SK-N-MC (cell line): ENCODE measurements around the gene STX17.
"Not testable (repeated sequence)": the region's sequence is repeated elsewhere in the genome, so short reads cannot be mapped to it uniquely, and the experiment has no call there.

Source experiments
- DNase-seq: peaks from one replicate; pipeline ENCODE4 v3.0.0-alpha.2; 2011; ENCODE audit warnings: low read depth, low spot score
- H3K27ac ChIP-seq: fragments of 200-600 bp; sonication (generic); 2 replicates; pipeline ENCODE4 v1.5.1; 2016; ENCODE audit warnings: mixed run types
- H3K36me3 ChIP-seq: fragments of 200-600 bp; sonication (generic); 2 replicates; pipeline ENCODE4 v1.6.1; 2017; ENCODE audit warnings: antibody characterized with exemption, low read length, mixed read lengths; ENCODE audit not compliant: insufficient read depth
- H3K4me3 ChIP-seq: fragments of 200-600 bp; sonication (generic); 2 replicates; pipeline ENCODE4 v1.5.1; 2016
- H3K9ac ChIP-seq: fragments of 200-600 bp; sonication (generic); 2 replicates; pipeline ENCODE4 v1.8.0; 2017; ENCODE audit warnings: mixed run types, mixed read lengths; ENCODE audit not compliant: insufficient read length
- H3K9me3 ChIP-seq: fragments of 200-600 bp; sonication (generic); 2 replicates; pipeline ENCODE4 v1.6.1; 2017; ENCODE audit warnings: low read depth, mild to moderate bottlenecking, antibody characterized with exemption, low read length, moderate library complexity, mixed read lengths
- EZH2 ChIP-seq: fragments of 200-600 bp; sonication (generic); IDR thresholded peaks from one replicate; pipeline ENCODE4 v1.6.1; 2017; ENCODE audit warnings: antibody characterized with exemption
- FOXP2 ChIP-seq: optimal IDR thresholded peaks from 2 replicates; pipeline ENCODE3; 2011; ENCODE audit warnings: mild to moderate bottlenecking, moderate library complexity; ENCODE audit not compliant: insufficient read depth; ENCODE audit errors: extremely low read length, control extremely low read depth
- POLR2AphosphoS5 ChIP-seq: IDR thresholded peaks from 2 replicates; pipeline ENCODE4 v1.6.1; 2012; ENCODE audit warnings: mild to moderate bottlenecking, low read depth, low read length, borderline replicate concordance

The STX17 gene

DNA sequence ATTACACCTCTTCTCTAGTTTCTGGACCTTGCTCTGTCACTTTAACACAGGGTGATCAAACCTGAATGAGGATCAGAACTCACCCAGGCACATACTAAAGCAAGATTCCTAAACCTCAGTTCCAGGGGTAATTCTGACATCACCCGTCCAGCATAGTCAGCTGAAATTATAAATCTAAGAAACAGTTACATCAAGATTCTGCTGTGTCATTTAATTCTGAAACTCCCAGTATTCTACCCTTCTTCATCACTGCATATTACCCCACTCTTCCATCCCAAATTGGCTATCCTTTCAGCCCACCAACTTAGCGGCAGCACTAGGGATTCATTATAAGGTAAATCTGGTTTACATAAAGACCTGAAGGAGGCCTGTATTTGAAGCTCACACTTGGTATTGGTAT lies 64.0 kb downstream of the STX17 start:
- DNase-seq = no peak
- no peak for TF ChIP-seq POLR2AphosphoS5
- TF ChIP-seq FOXP2 = no peak
- no peak for TF ChIP-seq EZH2
- no peaks in the 10 kb centered on the region for H3K9me3 ChIP-seq
- H3K4me3 ChIP-seq = no peak overlapping the region
- no peak overlapping the region for H3K9ac ChIP-seq
- no peak overlapping the region for H3K27ac ChIP-seq
- H3K36me3 ChIP-seq = no peaks in the 10 kb centered on the region; the same call in 1 of the 2 replicates

DNA sequence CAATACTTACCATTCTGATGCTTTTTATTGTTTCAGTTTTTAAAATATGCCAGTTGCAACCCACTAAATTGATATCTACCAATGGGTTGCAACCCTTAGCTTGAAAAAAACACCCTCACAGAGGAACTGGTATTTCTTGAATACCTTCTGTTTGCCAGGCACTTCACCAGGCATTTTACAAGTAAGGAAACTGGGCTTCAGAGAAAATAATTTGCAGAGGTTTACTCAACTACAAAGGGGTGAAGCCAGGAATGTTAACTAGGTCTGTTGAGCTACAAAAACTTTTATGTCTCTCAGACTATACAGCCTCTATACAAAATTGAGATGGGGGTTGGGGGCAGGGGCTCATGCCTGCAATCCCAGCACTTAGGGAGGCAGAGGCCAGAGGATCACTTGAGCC lies 65.0 kb downstream of the STX17 start:
- H3K9ac ChIP-seq = no peak overlapping the region
- no peak overlapping the region for H3K27ac ChIP-seq
- TF ChIP-seq POLR2AphosphoS5 (no peak), FOXP2 (no peak), EZH2 (no peak)
- DNase-seq = no peak
- H3K36me3 ChIP-seq = no peaks in the 10 kb centered on the region; the same call in 1 of the 2 replicates
- no peak overlapping the region for H3K4me3 ChIP-seq
- H3K9me3 ChIP-seq = no peaks in the 10 kb centered on the region

DNA sequence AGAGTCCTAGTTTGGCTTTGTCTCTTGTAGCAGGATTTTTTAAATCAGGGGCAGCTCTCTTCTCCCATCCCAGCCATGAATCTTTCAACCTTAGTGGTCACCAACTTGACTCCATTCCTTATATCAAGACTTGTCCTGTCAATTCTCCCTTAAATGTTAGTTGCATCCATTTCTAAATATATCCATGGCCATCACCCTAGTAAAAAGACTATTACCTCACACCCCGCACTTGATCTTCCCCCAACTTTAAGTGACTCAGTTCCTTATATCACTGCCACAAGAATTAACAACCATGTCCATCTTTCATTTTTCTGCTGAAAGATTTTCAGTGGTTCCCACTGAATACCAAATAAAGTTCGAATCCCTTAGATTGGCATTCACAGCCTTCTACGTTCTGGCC lies 67.0 kb downstream of the STX17 start:
- Histone ChIP-seq H3K36me3 (no peaks in the 10 kb centered on the region; the same call in 1 of the 2 replicates), H3K9me3 (no peaks in the 10 kb centered on the region), H3K9ac (no peak overlapping the region), H3K4me3 (no peak overlapping the region), H3K27ac (no peak overlapping the region)
- DNase-seq = no peak
- TF ChIP-seq POLR2AphosphoS5 (no peak), EZH2 (no peak)

DNA sequence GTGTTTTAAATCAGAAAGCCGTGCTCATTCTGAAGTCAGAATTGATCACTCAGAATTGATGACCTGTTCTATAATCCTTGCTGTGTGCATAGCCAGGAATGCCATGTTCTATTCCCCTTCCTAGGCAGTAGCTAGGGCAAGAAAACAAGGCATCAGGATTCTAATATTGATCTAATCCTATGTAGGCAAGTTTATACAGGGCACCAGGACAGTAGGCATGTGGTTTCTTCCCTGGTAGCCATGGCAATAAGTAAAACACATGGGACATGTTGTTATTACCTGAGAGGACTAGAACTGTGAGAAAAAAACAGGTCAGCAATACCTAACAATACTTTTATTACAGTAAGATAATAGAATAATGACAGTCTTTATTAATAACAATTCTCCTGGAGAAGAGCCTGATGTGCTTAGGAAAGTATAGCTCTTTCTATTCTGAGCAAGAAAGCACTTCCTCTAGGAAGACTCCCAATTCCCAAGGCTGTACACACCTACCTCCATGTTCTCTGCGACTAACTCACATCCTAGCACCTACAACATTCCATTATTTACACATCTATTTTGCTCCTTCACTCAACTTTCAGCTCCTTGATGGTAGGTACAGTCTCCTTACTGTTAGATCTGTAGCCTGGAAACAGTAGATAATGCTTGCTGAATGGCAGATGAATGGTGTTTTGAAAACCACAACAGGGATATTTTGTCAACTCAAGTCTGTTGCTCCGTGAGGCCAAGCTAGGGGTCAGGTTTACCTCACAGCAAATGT lies 70.8 kb downstream of the STX17 start:
- H3K27ac ChIP-seq = no peak overlapping the region
- no peak for DNase-seq
- H3K36me3 ChIP-seq = peaks cover 5% of the 10 kb centered on the region; the same call in 1 of the 2 replicates
- no peak for TF ChIP-seq POLR2AphosphoS5
- TF ChIP-seq FOXP2 = no peak
- no peak for TF ChIP-seq EZH2
- no peaks in the 10 kb centered on the region for H3K9me3 ChIP-seq
- H3K4me3 ChIP-seq = no peak overlapping the region
- H3K9ac ChIP-seq = no peak overlapping the region

DNA sequence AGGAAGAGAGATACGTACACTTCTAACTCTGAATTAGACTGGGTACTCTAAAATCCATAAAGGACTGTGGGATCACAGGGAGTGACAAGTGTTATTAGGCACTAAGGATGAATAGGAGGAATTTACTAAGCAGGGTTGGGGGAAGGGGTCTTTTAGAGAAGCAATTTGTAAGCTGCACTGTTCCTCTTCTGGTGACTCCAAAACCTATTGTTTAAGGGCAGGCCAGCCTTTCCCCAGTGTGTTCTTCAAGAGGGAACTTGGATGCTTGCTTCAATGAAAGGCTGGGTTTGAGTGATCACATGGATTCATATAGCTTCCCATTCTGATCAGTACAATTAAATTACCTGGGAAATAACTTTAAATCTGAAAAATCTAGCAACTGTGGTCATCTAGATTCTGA lies 71.8 kb downstream of the STX17 start:
- H3K36me3 ChIP-seq = peaks cover 5% of the 10 kb centered on the region; the same call in 1 of the 2 replicates

DNA sequence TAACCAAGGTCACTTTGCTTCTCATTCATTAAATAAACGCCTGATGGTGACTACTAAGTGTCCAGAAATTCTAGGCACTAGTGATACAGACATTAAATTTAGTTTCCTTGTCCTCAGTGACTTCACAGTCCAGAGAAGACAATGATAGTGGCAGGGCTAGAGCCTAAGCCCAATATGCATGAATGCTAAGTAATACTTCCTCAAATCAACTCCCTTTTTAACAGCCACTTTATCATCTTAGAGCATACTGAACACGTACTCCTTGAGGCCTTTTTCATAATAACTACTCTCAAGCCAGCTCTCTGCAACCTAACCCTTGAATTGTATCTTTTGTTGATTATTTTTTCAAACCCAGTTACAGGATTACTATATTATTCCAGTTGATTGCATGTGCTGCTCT lies 74.1 kb downstream of the STX17 start:
- Histone ChIP-seq H3K36me3 (peaks cover 5% of the 10 kb centered on the region; the same call in 1 of the 2 replicates), H3K4me3 (no peak overlapping the region), H3K9me3 (no peaks in the 10 kb centered on the region), H3K27ac (no peak overlapping the region), H3K9ac (no peak overlapping the region)
- TF ChIP-seq FOXP2 (no peak), POLR2AphosphoS5 (no peak), EZH2 (no peak)
- no peak for DNase-seq

More for the DNA sequence above, 71.8 kb downstream of the STX17 start:
- no peak overlapping the region for H3K9ac ChIP-seq
- H3K9me3 ChIP-seq = no peaks in the 10 kb centered on the region
- no peak for DNase-seq
- H3K4me3 ChIP-seq = no peak overlapping the region
- no peak for TF ChIP-seq EZH2
- TF ChIP-seq POLR2AphosphoS5 = no peak
- TF ChIP-seq FOXP2 = no peak
- no peak overlapping the region for H3K27ac ChIP-seq

DNA sequence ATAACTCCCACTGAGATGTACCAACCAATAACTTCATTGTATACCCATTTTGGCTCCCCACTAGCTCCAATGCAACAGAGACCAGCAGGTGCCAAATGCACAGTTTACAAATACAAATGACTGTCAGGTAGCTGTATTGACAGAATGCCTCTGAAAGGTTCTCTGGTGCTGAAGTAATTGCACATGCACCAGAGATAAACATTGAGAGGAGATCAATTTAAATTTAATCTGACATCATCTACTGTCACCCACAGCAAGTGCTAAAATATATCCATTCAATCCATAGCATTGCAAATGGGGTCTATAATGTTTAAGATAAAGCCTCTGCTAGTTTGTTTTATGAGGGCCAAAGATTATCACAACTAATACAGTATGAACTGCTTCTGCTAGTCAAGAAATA lies 80.2 kb downstream of the STX17 start:
- Histone ChIP-seq H3K27ac (no peak overlapping the region), H3K9ac (no peak overlapping the region), H3K4me3 (no peak overlapping the region), H3K36me3 (peaks cover 5% of the 10 kb centered on the region), H3K9me3 (no peaks in the 10 kb centered on the region)
- no peak for DNase-seq
- TF ChIP-seq POLR2AphosphoS5 = no peak
- no peak for TF ChIP-seq EZH2
- TF ChIP-seq FOXP2 = no peak

DNA sequence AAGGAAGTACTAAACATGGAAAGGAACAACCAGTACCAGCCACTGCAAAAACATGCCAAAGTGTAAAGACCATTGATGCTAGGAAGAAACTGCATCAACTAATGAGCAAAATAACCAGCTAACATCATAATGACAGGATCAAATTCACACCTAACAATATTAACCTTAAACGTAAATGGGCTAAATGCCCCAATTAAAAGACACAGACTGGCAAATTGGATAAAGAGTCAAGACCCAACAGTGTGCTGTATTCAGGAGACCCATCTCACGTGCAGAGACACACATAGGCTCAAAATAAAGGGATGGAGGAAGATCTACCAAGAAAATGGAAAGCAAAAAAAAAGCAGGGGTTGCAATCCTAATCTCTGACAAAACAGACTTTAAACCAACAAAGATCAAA lies 84.1 kb downstream of the STX17 start:
- not testable (repeated sequence) for DNase-seq

DNA sequence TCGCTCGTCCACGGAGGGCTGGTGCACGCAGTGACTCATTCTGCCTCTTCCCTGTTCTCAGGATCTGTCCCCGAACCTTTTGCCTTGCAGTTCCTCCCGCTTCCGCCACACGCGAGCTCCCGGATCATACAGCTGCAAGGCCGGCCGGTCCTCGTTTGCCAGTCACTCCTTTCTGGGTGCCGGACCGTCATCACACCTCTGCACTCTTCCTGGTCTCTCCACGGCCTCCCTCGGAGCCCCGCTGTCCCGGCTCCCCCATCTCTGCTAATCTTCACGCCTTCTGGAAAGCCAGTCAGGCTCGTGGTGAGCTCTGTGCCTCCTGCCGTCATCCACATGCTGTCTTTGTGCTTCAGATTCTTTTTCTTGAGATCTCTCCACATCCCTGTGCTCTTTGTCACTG lies 91.8 kb downstream of the STX17 start:
- DNase-seq = no peak
- Histone ChIP-seq H3K36me3 (no peaks in the 10 kb centered on the region), H3K9ac (no peak overlapping the region), H3K9me3 (no peaks in the 10 kb centered on the region), H3K27ac (no peak overlapping the region), H3K4me3 (no peak overlapping the region)
- TF ChIP-seq FOXP2 (no peak), POLR2AphosphoS5 (no peak), EZH2 (no peak)

More for the DNA sequence above, 84.1 kb downstream of the STX17 start:
- not testable (repeated sequence) for H3K36me3 ChIP-seq, H3K27ac ChIP-seq, H3K9ac ChIP-seq, H3K4me3 ChIP-seq, H3K9me3 ChIP-seq
